ENCODE data around the gene RCAN2. TPM values are rescaled to one million over a fixed set of nuclear protein-coding genes. Genes with fewer than 3 reads are reported as not detected.

RCAN2 gene
- total and polyA plus RNA-seq, 4 donors, result 4.5 to 16.7 (median 4.8) TPM

GRCh38 chr6:46367354-46368168 lies 123.7 kb downstream of the RCAN2 start:
- Histone ChIP-seq H3K9ac (ENCODE audit: insufficient read depth in 1 of 2, low read length in 2 of 2) (no peak overlapping the region), H3K4me3 (no peak overlapping the region), H3K9me3 (ENCODE audit: control insufficient read depth in 4 of 4, insufficient read depth in 3 of 4, low read length in 3 of 4) (no peaks in the 10 kb centered on the region), H3K27ac (ENCODE audit: low read depth in 1 of 2, low read length in 1 of 2) (no peak overlapping the region), H3K4me1 (ENCODE audit: control insufficient read depth in 5 of 5, insufficient read depth in 5 of 5, low read length in 5 of 5) (peaks cover 0 to 15% (median 0%) of the 10 kb centered on the region in 5 donors), H3K36me3 (ENCODE audit: control insufficient read depth in 4 of 4, insufficient read depth in 4 of 4, low read length in 4 of 4) (no peaks in the 10 kb centered on the region), H3K27me3 (ENCODE audit: control insufficient read depth in 3 of 3, insufficient read depth in 3 of 3, low read length in 2 of 3) (no peaks in the 10 kb centered on the region)
- WGBS, 2 donors, result 75 to 82% methylated on average over 2 of the region's 2 CpGs
- ATAC-seq (ENCODE audit: insufficient read depth, low FRiP score) (no peak), DNase-seq (peak; percentile 72 to 96 (median 95))
- no peak for TF ChIP-seq CTCF (IDR thresholded peaks at IDR 0.05; ENCODE audit: control extremely low read depth, extremely low read depth)

DNA sequence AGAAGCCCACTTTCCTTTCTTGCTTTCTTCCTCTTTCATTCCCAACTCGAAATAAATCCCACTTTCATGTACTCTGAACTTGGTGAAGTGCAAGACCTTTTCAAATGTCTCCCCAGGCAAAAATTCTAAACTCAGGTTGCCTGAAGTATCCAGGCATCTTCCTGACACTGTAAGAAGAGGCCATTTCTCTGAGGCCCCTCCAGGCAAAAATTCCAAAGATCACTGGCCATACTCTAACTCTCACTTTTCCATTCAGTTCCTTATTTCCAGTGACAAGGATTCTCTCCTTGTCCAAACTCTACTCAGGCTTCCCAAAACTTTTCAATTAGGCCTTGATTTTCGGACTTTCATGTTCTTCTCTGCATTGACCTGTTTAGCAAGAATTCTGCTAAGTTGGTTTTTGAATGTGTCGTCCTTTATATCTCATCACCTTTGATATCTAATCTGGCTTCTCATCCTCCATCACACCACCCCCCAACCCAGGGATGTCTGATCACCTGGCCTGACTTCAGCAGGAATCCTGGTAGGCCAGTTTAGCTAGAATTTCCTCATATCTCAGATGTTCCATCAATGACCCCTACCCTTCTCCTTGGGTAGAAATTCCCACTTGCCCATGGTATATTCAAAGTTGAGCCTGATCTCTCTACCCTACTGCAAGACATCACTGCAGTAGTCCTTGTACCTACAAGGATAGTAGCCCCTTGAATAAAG lies 124.9 kb downstream of the RCAN2 start:
- Histone ChIP-seq H3K27ac (ENCODE audit: low read depth in 1 of 2, low read length in 1 of 2) (peak overlapping the region in 1 of 2 donors; percentile 45), H3K4me3 (no peak overlapping the region), H3K4me1 (ENCODE audit: control insufficient read depth in 5 of 5, insufficient read depth in 5 of 5, low read length in 5 of 5) (peaks cover 0 to 15% (median 0%) of the 10 kb centered on the region in 5 donors), H3K9ac (ENCODE audit: insufficient read depth in 1 of 2, low read length in 2 of 2) (no peak overlapping the region), H3K36me3 (ENCODE audit: control insufficient read depth in 4 of 4, insufficient read depth in 4 of 4, low read length in 4 of 4) (no peaks in the 10 kb centered on the region), H3K27me3 (ENCODE audit: control insufficient read depth in 3 of 3, insufficient read depth in 3 of 3, low read length in 2 of 3) (no peaks in the 10 kb centered on the region), H3K9me3 (ENCODE audit: control insufficient read depth in 4 of 4, insufficient read depth in 3 of 4, low read length in 3 of 4) (no peaks in the 10 kb centered on the region)
- WGBS, 2 donors, result 85 to 89% methylated on average over 3 of the region's 3 CpGs
- ATAC-seq (ENCODE audit: insufficient read depth, low FRiP score), result no peak
- DNase-seq, result no peak
- no peak for TF ChIP-seq CTCF (IDR thresholded peaks at IDR 0.05; ENCODE audit: control extremely low read depth, extremely low read depth)

DNA sequence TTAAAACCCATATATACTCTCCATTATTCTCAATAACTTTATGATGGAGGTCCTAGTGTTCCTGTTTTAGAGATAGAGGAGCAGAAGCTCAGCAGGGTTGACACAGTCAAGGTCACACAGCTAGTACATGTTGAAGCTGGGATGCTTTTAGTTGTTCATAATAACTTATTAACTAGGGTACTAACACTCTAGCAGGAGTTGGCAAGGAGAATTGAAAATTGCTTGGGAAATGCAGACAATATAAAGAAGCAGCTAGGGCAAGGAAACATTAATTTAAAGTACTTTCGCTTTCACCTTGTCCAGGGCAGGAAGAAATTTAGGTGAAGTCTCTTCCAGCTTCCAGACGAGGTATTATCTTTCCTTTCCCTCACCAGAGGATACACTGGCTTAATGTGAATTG lies 133.7 kb downstream of the RCAN2 start:
- peaks cover 0 to 30% (median 5%) of the 10 kb centered on the region in 5 donors for H3K4me1 ChIP-seq (ENCODE audit: control insufficient read depth in 5 of 5, insufficient read depth in 5 of 5, low read length in 5 of 5)
- H3K36me3 ChIP-seq (ENCODE audit: control insufficient read depth in 4 of 4, insufficient read depth in 4 of 4, low read length in 4 of 4), result no peaks in the 10 kb centered on the region
- DNase-seq (no peak), ATAC-seq (ENCODE audit: insufficient read depth, low FRiP score) (no peak)
- H3K4me3 ChIP-seq, result no peak overlapping the region
- no peaks in the 10 kb centered on the region for H3K9me3 ChIP-seq (ENCODE audit: control insufficient read depth in 4 of 4, insufficient read depth in 3 of 4, low read length in 3 of 4)
- 49 to 54% methylated on average over 2 of the region's 2 CpGs for WGBS, 2 donors
- no peak overlapping the region for H3K27ac ChIP-seq (ENCODE audit: low read depth in 1 of 2, low read length in 1 of 2)
- H3K27me3 ChIP-seq (ENCODE audit: control insufficient read depth in 3 of 3, insufficient read depth in 3 of 3, low read length in 2 of 3), result no peaks in the 10 kb centered on the region
- H3K9ac ChIP-seq (ENCODE audit: insufficient read depth in 1 of 2, low read length in 2 of 2), result no peak overlapping the region
- TF ChIP-seq CTCF (IDR thresholded peaks at IDR 0.05; ENCODE audit: control extremely low read depth, extremely low read depth), result no peak
